Ovary (tissue), 3 donors: ENCODE measurements around the gene PMPCA.

ENCODE experiments used
- EP300 ChIP-seq: sonication (generic); formaldehyde crosslinking; IDR thresholded peaks from one replicate; pipeline ENCODE4 v1.6.1; 2017; ENCODE audit warnings: antibody characterized with exemption
- POLR2A ChIP-seq: fragments of 450-650 bp; IDR thresholded peaks from one replicate; pipeline ENCODE4 v1.6.1; 2017; ENCODE audit warnings: antibody characterized with exemption, mild to moderate bottlenecking, moderate library complexity
- TF ChIP-seq, protein P1 (sequence below), 3 donors: fragments of 450-650 bp in 2 of 3; fragments of 200-600 bp in 1 of 3; IDR thresholded peaks; one replicate each; pipeline versions ENCODE4 v1.5.1 to v1.8.0; 2016 to 2022; ENCODE audit warnings: antibody characterized with exemption in 3 of 3, mild to moderate bottlenecking in 1 of 3
- donor health status: DM: no; HTN: no; CAD: no.

- TF ChIP-seq, protein P1, sequence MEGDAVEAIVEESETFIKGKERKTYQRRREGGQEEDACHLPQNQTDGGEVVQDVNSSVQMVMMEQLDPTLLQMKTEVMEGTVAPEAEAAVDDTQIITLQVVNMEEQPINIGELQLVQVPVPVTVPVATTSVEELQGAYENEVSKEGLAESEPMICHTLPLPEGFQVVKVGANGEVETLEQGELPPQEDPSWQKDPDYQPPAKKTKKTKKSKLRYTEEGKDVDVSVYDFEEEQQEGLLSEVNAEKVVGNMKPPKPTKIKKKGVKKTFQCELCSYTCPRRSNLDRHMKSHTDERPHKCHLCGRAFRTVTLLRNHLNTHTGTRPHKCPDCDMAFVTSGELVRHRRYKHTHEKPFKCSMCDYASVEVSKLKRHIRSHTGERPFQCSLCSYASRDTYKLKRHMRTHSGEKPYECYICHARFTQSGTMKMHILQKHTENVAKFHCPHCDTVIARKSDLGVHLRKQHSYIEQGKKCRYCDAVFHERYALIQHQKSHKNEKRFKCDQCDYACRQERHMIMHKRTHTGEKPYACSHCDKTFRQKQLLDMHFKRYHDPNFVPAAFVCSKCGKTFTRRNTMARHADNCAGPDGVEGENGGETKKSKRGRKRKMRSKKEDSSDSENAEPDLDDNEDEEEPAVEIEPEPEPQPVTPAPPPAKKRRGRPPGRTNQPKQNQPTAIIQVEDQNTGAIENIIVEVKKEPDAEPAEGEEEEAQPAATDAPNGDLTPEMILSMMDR (IDR thresholded peaks at IDR 0.05) = peak; percentile 90 to 96 (median 92)
- TF ChIP-seq POLR2A = no peak
- TF ChIP-seq EP300 = no peak
Observed at GRCh38 chr9:136400038-136400834, 10.2 kb upstream of the PMPCA start, which contains the start of gene SNAPC4.
